Measurements from ENCODE around the gene NPL. TPM values are rescaled to one million over a fixed set of nuclear protein-coding genes. Genes with fewer than 3 reads are reported as not detected.

NPL gene
- total and polyA plus RNA-seq, 2 of the 13 experiments (the other 11 are each of a cell fraction or from before 2014, with no cell fraction given) = 0.03 to 0.04 TPM

DNA sequence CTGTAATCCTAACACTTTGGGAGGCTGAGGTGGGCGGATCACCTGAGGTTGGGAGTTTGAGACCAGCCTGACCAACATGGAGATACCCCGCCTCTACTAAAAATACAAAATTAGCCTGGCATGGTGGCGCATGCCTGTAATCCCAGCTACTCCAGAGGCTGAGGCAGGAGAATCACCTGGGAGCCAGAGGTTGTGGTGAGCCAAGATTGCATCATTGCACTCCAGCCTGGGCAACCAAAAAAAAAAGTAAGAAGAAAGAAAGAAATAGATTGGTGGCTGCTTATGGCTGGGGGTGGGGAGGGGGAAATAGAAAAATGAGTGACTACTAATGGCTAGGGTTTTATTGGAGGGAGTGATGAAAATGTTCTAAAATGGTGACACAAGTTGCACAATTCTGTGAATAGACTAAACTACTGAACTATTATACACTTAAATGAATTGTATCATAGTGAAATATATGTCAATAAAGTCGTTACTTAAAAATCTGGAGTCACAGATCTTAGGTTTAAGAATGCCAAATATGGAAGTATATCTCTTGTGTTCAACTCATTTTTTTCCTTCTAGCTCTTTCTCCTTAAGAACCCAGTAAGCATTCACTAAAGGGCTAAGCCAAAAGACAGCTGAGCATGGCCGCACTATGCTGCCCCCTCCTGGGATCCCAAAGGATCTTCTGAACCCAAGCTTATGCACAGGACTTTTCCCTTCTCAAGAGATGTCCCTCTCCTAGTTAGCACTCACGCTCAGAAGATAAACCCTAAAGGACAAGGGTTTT, 3.2 kb upstream of the NPL start:
- CTCF ChIA-PET (ENCODE audit: low intra/inter-chr PET ratio, low total read pairs) = interaction anchor here (1.2 to 2.2 kb wide), 2 partner anchors 185 to 702 kb away, joined by 3 to 6 read pairs; no protein-coding TSS in a partner anchor
- no peak overlapping the region for H3K4me2 ChIP-seq (ENCODE audit: low read depth, low read length)
- POLR2A ChIA-PET = no interaction called here
- no peak overlapping the region for H3K27ac ChIP-seq (ENCODE audit: extremely low read length, insufficient read depth, low read length)
- no peaks in the 10 kb centered on the region for H3K9me3 ChIP-seq (ENCODE audit: low read length)
- no peak overlapping the region for H3K4me3 ChIP-seq (replicated peaks in 1 of 3; ENCODE audit: insufficient read depth in 1 of 3, low read depth in 2 of 3, low read length in 3 of 3)
- H2AFZ ChIP-seq (ENCODE audit: low read length) = no peak overlapping the region
- H4K20me1 ChIP-seq (ENCODE audit: insufficient read depth, low read length) = no peaks in the 10 kb centered on the region
- H3K9ac ChIP-seq (ENCODE audit: insufficient read depth, low read depth, low read length) = no peak overlapping the region
- WGBS (ENCODE audit: low lambda C conversion rate) = 31% methylated on average over 6 of the region's 6 CpGs
- FAIRE-seq = peak; percentile 18
- H3K79me2 ChIP-seq (ENCODE audit: insufficient read depth, low read length) = no peaks in the 10 kb centered on the region
- peaks cover 8 to 32% of the 10 kb centered on the region in 2 experiments for H3K27me3 ChIP-seq (ENCODE audit: control insufficient read depth in 1 of 2, insufficient read depth in 2 of 2, low read length in 2 of 2)
- ATAC-seq = peak; percentile 43; the same call in 1 of the 3 replicates
- H3K36me3 ChIP-seq (replicated peaks in 1 of 2; ENCODE audit: control insufficient read depth in 1 of 2, insufficient read depth in 2 of 2, low read length in 2 of 2) = no peaks in the 10 kb centered on the region
- no TSS peak for BruUV-seq (replicated peaks)
- H3K4me1 ChIP-seq (ENCODE audit: insufficient read depth, low read length) = peaks cover 13% of the 10 kb centered on the region
- peak; percentile 34 for DNase-seq (ENCODE audit: low spot score)
- TF ChIP-seq ATF7 (IDR thresholded peaks at IDR 0.05) (peak; percentile 35; the same call in 1 of the 2 replicates), ATF7 (CRISPR knock-in tag; IDR thresholded peaks at IDR 0.05) (no peak), STAG1 (CRISPR knock-in tag; IDR thresholded peaks at IDR 0.05) (peak; percentile 40; the same call in 1 of the 2 replicates), SNRNP70 (IDR thresholded peaks at IDR 0.05; ENCODE audit: low read depth, low read length) (no peak), ZNF570 (CRISPR knock-in tag; IDR thresholded peaks at IDR 0.05; ENCODE audit: borderline replicate concordance) (no peak), SMC3 (IDR thresholded peaks at IDR 0.05; ENCODE audit: low read length) (peak; percentile 41; the same call in 1 of the 2 replicates), EHMT2 (IDR thresholded peaks at IDR 0.05; ENCODE audit: borderline replicate concordance, low read depth, low read length) (no peak)
- TF ChIP-seq, protein P1, sequence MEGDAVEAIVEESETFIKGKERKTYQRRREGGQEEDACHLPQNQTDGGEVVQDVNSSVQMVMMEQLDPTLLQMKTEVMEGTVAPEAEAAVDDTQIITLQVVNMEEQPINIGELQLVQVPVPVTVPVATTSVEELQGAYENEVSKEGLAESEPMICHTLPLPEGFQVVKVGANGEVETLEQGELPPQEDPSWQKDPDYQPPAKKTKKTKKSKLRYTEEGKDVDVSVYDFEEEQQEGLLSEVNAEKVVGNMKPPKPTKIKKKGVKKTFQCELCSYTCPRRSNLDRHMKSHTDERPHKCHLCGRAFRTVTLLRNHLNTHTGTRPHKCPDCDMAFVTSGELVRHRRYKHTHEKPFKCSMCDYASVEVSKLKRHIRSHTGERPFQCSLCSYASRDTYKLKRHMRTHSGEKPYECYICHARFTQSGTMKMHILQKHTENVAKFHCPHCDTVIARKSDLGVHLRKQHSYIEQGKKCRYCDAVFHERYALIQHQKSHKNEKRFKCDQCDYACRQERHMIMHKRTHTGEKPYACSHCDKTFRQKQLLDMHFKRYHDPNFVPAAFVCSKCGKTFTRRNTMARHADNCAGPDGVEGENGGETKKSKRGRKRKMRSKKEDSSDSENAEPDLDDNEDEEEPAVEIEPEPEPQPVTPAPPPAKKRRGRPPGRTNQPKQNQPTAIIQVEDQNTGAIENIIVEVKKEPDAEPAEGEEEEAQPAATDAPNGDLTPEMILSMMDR (CRISPR knock-in tag; IDR thresholded peaks at IDR 0.05) = peak; percentile 57
- TF ChIP-seq, protein P2, sequence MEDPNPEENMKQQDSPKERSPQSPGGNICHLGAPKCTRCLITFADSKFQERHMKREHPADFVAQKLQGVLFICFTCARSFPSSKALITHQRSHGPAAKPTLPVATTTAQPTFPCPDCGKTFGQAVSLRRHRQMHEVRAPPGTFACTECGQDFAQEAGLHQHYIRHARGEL (CRISPR knock-in tag; IDR thresholded peaks at IDR 0.05) = no peak
- TF ChIP-seq, protein P3, sequence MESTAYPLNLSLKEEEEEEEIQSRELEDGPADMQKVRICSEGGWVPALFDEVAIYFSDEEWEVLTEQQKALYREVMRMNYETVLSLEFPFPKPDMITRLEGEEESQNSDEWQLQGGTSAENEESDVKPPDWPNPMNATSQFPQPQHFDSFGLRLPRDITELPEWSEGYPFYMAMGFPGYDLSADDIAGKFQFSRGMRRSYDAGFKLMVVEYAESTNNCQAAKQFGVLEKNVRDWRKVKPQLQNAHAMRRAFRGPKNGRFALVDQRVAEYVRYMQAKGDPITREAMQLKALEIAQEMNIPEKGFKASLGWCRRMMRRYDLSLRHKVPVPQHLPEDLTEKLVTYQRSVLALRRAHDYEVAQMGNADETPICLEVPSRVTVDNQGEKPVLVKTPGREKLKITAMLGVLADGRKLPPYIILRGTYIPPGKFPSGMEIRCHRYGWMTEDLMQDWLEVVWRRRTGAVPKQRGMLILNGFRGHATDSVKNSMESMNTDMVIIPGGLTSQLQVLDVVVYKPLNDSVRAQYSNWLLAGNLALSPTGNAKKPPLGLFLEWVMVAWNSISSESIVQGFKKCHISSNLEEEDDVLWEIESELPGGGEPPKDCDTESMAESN (CRISPR knock-in tag; conservative IDR thresholded peaks at IDR 0.05) = no peak
- intact Hi-C loops (cut with micrococcal nuclease; ENCODE audit: unreplicated experiment) = no loop called here
- in situ Hi-C loops (cut with HindIII; ENCODE audit: extremely low pct_ligation_motif_present, low pct_unique_long_range_greater_than_20kb) = loop anchor here (5.0 to 25.0 kb wide), 3 partner anchors 184 to 699 kb away; partner anchors contain the start of gene RGS16

Data from HepG2 (cell line).